ENCODE results near the gene ACE. TPM values are rescaled to one million over a fixed set of nuclear protein-coding genes. Genes with fewer than 3 reads are reported as not detected.

ACE gene
- total RNA-seq: not detected in 2 replicates

- H3K9me3 Mint-ChIP-seq: no peaks in the 10 kb centered on the region
- no peak for DNase-seq (ENCODE audit: low spot score)
- H3K27me3 Mint-ChIP-seq (ENCODE audit: low read depth): peaks cover 38% of the 10 kb centered on the region
- H3K4me1 Mint-ChIP-seq (ENCODE audit: low read depth): peaks cover 2% of the 10 kb centered on the region
- H3K36me3 Mint-ChIP-seq (ENCODE audit: low read depth): no peaks in the 10 kb centered on the region
- no peak within 1 kb of the TSS for H3K27ac Mint-ChIP-seq
- intact Hi-C loops (cut with micrococcal nuclease): loop anchor here (5.0 kb wide), 1 partner anchor 135 kb away; no protein-coding TSS in a partner anchor
- H3K4me3 Mint-ChIP-seq (ENCODE audit: low read depth): peak within 1 kb of the TSS; percentile 69
These were observed at the start of gene ACE for GRCh38 chr17:63476854-63477479. ACE (plus strand) TSS chr17:63477061; CDS start chr17:63477095, 34 bp downstream.

- intact Hi-C loops (cut with micrococcal nuclease): loop anchor here (5.0 kb wide), 1 partner anchor 268 kb away; no protein-coding TSS in a partner anchor
- Mint-ChIP-seq H3K27ac (no peak overlapping the region), H3K27me3 (ENCODE audit: low read depth) (peaks cover 9% of the 10 kb centered on the region), H3K4me3 (ENCODE audit: low read depth) (no peak overlapping the region), H3K9me3 (no peaks in the 10 kb centered on the region), H3K4me1 (ENCODE audit: low read depth) (peaks cover 26% of the 10 kb centered on the region), H3K36me3 (ENCODE audit: low read depth) (no peaks in the 10 kb centered on the region)
- no peak for DNase-seq (ENCODE audit: low spot score)
These were observed 47.1 kb upstream of the ACE start for GRCh38 chr17:63429766-63430165.

GRCh38 chr17:63430223-63430622 is 46.6 kb upstream of the ACE start:
- Mint-ChIP-seq H3K36me3 (ENCODE audit: low read depth) (no peaks in the 10 kb centered on the region), H3K27me3 (ENCODE audit: low read depth) (peaks cover 7% of the 10 kb centered on the region), H3K9me3 (no peaks in the 10 kb centered on the region), H3K4me3 (ENCODE audit: low read depth) (no peak overlapping the region), H3K4me1 (ENCODE audit: low read depth) (peaks cover 29% of the 10 kb centered on the region), H3K27ac (no peak overlapping the region)
- DNase-seq (ENCODE audit: low spot score): no peak
- intact Hi-C loops (cut with micrococcal nuclease): no loop called here

GRCh38 chr17:63431618-63431938 is 45.3 kb upstream of the ACE start:
- no peaks in the 10 kb centered on the region for H3K9me3 Mint-ChIP-seq
- no peak overlapping the region for H3K4me3 Mint-ChIP-seq (ENCODE audit: low read depth)
- intact Hi-C loops (cut with micrococcal nuclease): no loop called here
- H3K4me1 Mint-ChIP-seq (ENCODE audit: low read depth): peaks cover 24% of the 10 kb centered on the region
- H3K36me3 Mint-ChIP-seq (ENCODE audit: low read depth): no peaks in the 10 kb centered on the region
- H3K27me3 Mint-ChIP-seq (ENCODE audit: low read depth): peaks cover 7% of the 10 kb centered on the region
- DNase-seq (ENCODE audit: low spot score): no peak
- H3K27ac Mint-ChIP-seq: no peak overlapping the region

- no peak for DNase-seq (ENCODE audit: low spot score)
- H3K4me1 Mint-ChIP-seq (ENCODE audit: low read depth): peaks cover 20% of the 10 kb centered on the region
- intact Hi-C loops (cut with micrococcal nuclease): no loop called here
- peaks cover 3% of the 10 kb centered on the region for H3K27me3 Mint-ChIP-seq (ENCODE audit: low read depth)
- no peak overlapping the region for H3K4me3 Mint-ChIP-seq (ENCODE audit: low read depth)
- no peak overlapping the region for H3K27ac Mint-ChIP-seq
- no peaks in the 10 kb centered on the region for H3K9me3 Mint-ChIP-seq
- no peaks in the 10 kb centered on the region for H3K36me3 Mint-ChIP-seq (ENCODE audit: low read depth)
These were observed 44.7 kb upstream of the ACE start for GRCh38 chr17:63431939-63432804.

GRCh38 chr17:63433746-63434591 is 42.9 kb upstream of the ACE start:
- H3K36me3 Mint-ChIP-seq (ENCODE audit: low read depth): no peaks in the 10 kb centered on the region
- DNase-seq (ENCODE audit: low spot score): no peak
- no peaks in the 10 kb centered on the region for H3K9me3 Mint-ChIP-seq
- peaks cover 9% of the 10 kb centered on the region for H3K4me1 Mint-ChIP-seq (ENCODE audit: low read depth)
- H3K27me3 Mint-ChIP-seq (ENCODE audit: low read depth): peaks cover 2% of the 10 kb centered on the region
- H3K27ac Mint-ChIP-seq: no peak overlapping the region
- intact Hi-C loops (cut with micrococcal nuclease): no loop called here
- no peak overlapping the region for H3K4me3 Mint-ChIP-seq (ENCODE audit: low read depth)

- peak; percentile 36 for DNase-seq (ENCODE audit: low spot score)
- Mint-ChIP-seq H3K4me1 (ENCODE audit: low read depth) (peaks cover 18% of the 10 kb centered on the region), H3K36me3 (ENCODE audit: low read depth) (no peaks in the 10 kb centered on the region), H3K27ac (no peak overlapping the region), H3K4me3 (ENCODE audit: low read depth) (no peak overlapping the region), H3K27me3 (ENCODE audit: low read depth) (peaks cover 2% of the 10 kb centered on the region), H3K9me3 (no peaks in the 10 kb centered on the region)
- intact Hi-C loops (cut with micrococcal nuclease): no loop called here
These were observed 41.8 kb upstream of the ACE start for GRCh38 chr17:63434951-63435571.

- Mint-ChIP-seq H3K4me1 (ENCODE audit: low read depth) (peaks cover 26% of the 10 kb centered on the region), H3K36me3 (ENCODE audit: low read depth) (no peaks in the 10 kb centered on the region), H3K4me3 (ENCODE audit: low read depth) (no peak overlapping the region), H3K27ac (no peak overlapping the region), H3K9me3 (no peaks in the 10 kb centered on the region), H3K27me3 (ENCODE audit: low read depth) (peaks cover 2% of the 10 kb centered on the region)
- intact Hi-C loops (cut with micrococcal nuclease): no loop called here
- DNase-seq (ENCODE audit: low spot score): no peak
These were observed 41.0 kb upstream of the ACE start for GRCh38 chr17:63435681-63436522.

GRCh38 chr17:63436523-63437110 is 40.2 kb upstream of the ACE start:
- Mint-ChIP-seq H3K4me3 (ENCODE audit: low read depth) (no peak overlapping the region), H3K4me1 (ENCODE audit: low read depth) (peaks cover 26% of the 10 kb centered on the region), H3K27ac (no peak overlapping the region)

GRCh38 chr17:63437287-63438091 is 39.4 kb upstream of the ACE start:
- Mint-ChIP-seq H3K4me3 (ENCODE audit: low read depth) (no peak overlapping the region), H3K27ac (no peak overlapping the region), H3K27me3 (ENCODE audit: low read depth) (no peaks in the 10 kb centered on the region), H3K4me1 (ENCODE audit: low read depth) (peaks cover 26% of the 10 kb centered on the region), H3K36me3 (ENCODE audit: low read depth) (no peaks in the 10 kb centered on the region), H3K9me3 (no peaks in the 10 kb centered on the region)
- no peak for DNase-seq (ENCODE audit: low spot score)
- intact Hi-C loops (cut with micrococcal nuclease): no loop called here

More at GRCh38 chr17:63436523-63437110, 40.2 kb upstream of the ACE start:
- no peak for DNase-seq (ENCODE audit: low spot score)
- Mint-ChIP-seq H3K36me3 (ENCODE audit: low read depth) (no peaks in the 10 kb centered on the region), H3K9me3 (no peaks in the 10 kb centered on the region), H3K27me3 (ENCODE audit: low read depth) (peaks cover 2% of the 10 kb centered on the region)
- intact Hi-C loops (cut with micrococcal nuclease): no loop called here

Data from activated T-helper 2 cell treated with anti-CD3 and anti-CD28 coated beads, Interferon-gamma antibody, Interleukin-2, Interleukin-4, amounts not matched to agents 10 μg/mL and 5 μg/mL and 100 μg/mL, durations not matched to agents 14 hours and 24 hours and 36 hours (primary cell).